ENCODE data around the gene GPR89A.

The GPR89A gene

GRCh38 chr1:145719230-145720079 lies 111.7 kb downstream of the GPR89A start, which contains the start of gene CD160:
TSS of gene CD160 (plus strand) at chr1:145719499. CDS start at chr1:145728328, 8,829 bp downstream.
- no peak for DNase-seq

All from NCI-H2081 (cell line).